Measurements from ENCODE around the gene LRP3.
"Not testable (repeated sequence)": the region's sequence is repeated elsewhere in the genome, so short reads cannot be mapped to it uniquely, and the experiment has no call there.

The LRP3 gene

DNA sequence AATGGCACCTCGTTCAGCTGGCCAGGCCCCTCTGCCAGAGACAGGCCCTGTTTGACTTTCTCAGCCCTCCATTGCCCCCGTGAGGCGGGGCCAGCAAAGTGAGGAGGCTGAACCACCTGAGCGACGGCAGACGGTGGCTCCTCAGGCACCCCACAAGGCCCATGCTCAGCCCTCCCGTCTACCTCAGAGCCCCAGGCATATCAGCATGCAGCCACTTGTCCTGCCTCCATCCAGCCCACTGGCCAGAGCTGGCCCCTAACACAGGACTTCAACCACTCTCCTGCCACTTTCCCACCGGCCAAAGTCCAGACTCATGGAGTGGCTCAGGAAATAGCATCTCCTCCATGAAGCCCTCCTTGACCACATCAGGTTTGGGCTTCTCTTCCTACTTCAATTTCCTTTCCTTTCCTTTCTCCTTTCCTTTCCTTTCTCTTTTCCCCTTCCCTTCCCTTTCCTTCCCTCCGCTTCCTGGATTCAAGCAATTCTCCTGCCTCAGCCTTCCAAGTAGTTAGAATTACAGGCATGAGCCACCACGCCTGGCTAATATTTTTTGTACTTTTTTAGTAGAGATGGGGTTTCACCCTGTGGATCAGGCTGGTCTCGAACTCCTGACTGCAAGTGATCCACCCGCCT lies 22.2 kb downstream of the LRP3 start:
- H3K36me3 Mint-ChIP-seq (ENCODE audit: low read depth) = no peaks in the 10 kb centered on the region
- no peaks in the 10 kb centered on the region for H3K9me3 Mint-ChIP-seq
- TF ChIP-seq, protein P1, sequence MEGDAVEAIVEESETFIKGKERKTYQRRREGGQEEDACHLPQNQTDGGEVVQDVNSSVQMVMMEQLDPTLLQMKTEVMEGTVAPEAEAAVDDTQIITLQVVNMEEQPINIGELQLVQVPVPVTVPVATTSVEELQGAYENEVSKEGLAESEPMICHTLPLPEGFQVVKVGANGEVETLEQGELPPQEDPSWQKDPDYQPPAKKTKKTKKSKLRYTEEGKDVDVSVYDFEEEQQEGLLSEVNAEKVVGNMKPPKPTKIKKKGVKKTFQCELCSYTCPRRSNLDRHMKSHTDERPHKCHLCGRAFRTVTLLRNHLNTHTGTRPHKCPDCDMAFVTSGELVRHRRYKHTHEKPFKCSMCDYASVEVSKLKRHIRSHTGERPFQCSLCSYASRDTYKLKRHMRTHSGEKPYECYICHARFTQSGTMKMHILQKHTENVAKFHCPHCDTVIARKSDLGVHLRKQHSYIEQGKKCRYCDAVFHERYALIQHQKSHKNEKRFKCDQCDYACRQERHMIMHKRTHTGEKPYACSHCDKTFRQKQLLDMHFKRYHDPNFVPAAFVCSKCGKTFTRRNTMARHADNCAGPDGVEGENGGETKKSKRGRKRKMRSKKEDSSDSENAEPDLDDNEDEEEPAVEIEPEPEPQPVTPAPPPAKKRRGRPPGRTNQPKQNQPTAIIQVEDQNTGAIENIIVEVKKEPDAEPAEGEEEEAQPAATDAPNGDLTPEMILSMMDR (IDR thresholded peaks at IDR 0.05) = no peak
- peaks cover 34% of the 10 kb centered on the region for H3K27me3 Mint-ChIP-seq (ENCODE audit: low read depth, poor library complexity)
- no peaks in the 10 kb centered on the region for H3K4me1 Mint-ChIP-seq
- no peak for DNase-seq
- H3K4me3 Mint-ChIP-seq = no peak overlapping the region
- H3K27ac Mint-ChIP-seq = no peak overlapping the region

DNA sequence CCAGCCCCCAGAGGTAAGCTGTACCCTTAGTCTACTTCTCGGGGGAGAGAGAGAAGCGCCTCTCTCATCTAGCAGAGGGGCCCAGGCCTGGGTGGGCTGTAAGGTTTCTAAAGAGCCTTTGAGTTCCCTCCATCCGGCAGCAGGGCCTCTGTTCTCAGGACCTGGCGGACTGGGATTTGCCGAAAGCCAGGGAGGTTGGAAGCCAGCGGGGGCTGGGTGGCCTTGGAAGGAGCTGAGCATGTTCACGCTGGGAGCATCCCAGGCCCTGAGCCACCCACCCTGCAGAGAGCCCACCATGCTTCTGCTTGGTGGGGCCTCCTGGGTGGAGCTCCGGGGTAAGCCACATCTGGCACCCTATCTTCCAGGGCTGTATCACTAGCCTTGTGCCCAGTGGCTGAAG lies 23.8 kb downstream of the LRP3 start:
- no peak for DNase-seq
- Mint-ChIP-seq H3K9me3 (no peaks in the 10 kb centered on the region), H3K27ac (no peak overlapping the region), H3K4me1 (no peaks in the 10 kb centered on the region), H3K27me3 (ENCODE audit: low read depth, poor library complexity) (peaks cover 38% of the 10 kb centered on the region), H3K36me3 (ENCODE audit: low read depth) (no peaks in the 10 kb centered on the region), H3K4me3 (no peak overlapping the region)
- TF ChIP-seq, protein P1 (IDR thresholded peaks at IDR 0.05) = no peak

GRCh38 chr19:33219261-33219815 lies 25.2 kb downstream of the LRP3 start:
- Mint-ChIP-seq H3K27me3 (ENCODE audit: low read depth, poor library complexity) (peaks cover 53% of the 10 kb centered on the region), H3K9me3 (no peaks in the 10 kb centered on the region), H3K4me1 (no peaks in the 10 kb centered on the region), H3K36me3 (ENCODE audit: low read depth) (no peaks in the 10 kb centered on the region), H3K27ac (no peak overlapping the region), H3K4me3 (no peak overlapping the region)
- DNase-seq = no peak
- TF ChIP-seq, protein P1 (IDR thresholded peaks at IDR 0.05) = no peak

GRCh38 chr19:33220115-33220514 lies 26.0 kb downstream of the LRP3 start:
- H3K9me3 Mint-ChIP-seq = peaks cover 3% of the 10 kb centered on the region
- H3K36me3 Mint-ChIP-seq (ENCODE audit: low read depth) = no peaks in the 10 kb centered on the region
- no peaks in the 10 kb centered on the region for H3K4me1 Mint-ChIP-seq
- no peak overlapping the region for H3K4me3 Mint-ChIP-seq
- peaks cover 60% of the 10 kb centered on the region for H3K27me3 Mint-ChIP-seq (ENCODE audit: low read depth, poor library complexity)
- no peak overlapping the region for H3K27ac Mint-ChIP-seq
- TF ChIP-seq, protein P1 (IDR thresholded peaks at IDR 0.05) = no peak
- no peak for DNase-seq

- no peak overlapping the region for H3K27ac Mint-ChIP-seq
- H3K9me3 Mint-ChIP-seq = peaks cover 3% of the 10 kb centered on the region
- no peak overlapping the region for H3K4me3 Mint-ChIP-seq
- no peaks in the 10 kb centered on the region for H3K36me3 Mint-ChIP-seq (ENCODE audit: low read depth)
- TF ChIP-seq, protein P1 (IDR thresholded peaks at IDR 0.05) = no peak
- peaks cover 64% of the 10 kb centered on the region for H3K27me3 Mint-ChIP-seq (ENCODE audit: low read depth, poor library complexity)
- no peak for DNase-seq
- H3K4me1 Mint-ChIP-seq = no peaks in the 10 kb centered on the region
These were observed 26.6 kb downstream of the LRP3 start for GRCh38 chr19:33220735-33221134.

- TF ChIP-seq, protein P1 (IDR thresholded peaks at IDR 0.05) = no peak
- no peak overlapping the region for H3K27ac Mint-ChIP-seq
- H3K36me3 Mint-ChIP-seq (ENCODE audit: low read depth) = no peaks in the 10 kb centered on the region
- H3K9me3 Mint-ChIP-seq = peaks cover 7% of the 10 kb centered on the region
- no peak for DNase-seq
- peaks cover 68% of the 10 kb centered on the region for H3K27me3 Mint-ChIP-seq (ENCODE audit: low read depth, poor library complexity)
- H3K4me1 Mint-ChIP-seq = peaks cover 4% of the 10 kb centered on the region
- H3K4me3 Mint-ChIP-seq = no peak overlapping the region
These were observed 27.5 kb downstream of the LRP3 start for GRCh38 chr19:33221638-33222037.

DNA sequence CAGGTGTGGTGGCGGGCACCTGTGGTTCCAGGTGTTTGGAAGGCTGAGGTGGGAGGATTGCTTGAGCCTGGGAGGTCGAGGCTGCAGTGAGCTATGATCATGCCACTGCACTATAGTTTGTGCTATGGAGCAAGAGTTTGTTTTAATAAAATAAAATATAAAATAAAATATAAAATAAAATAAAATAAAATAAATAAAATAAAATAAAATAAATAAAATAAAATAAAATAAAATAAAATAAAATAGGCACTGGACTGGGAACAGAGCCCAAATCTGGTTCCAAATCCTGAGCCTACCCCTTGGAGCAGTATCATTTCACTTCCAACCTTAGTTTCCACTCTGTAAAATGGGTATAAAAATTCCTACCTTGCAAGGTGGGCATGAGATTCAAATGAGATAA lies 28.1 kb downstream of the LRP3 start:
- H3K4me3 Mint-ChIP-seq = not testable (repeated sequence)

More for the DNA sequence above, 28.1 kb downstream of the LRP3 start:
- H3K27ac Mint-ChIP-seq; H3K4me1 Mint-ChIP-seq; DNase-seq; H3K36me3 Mint-ChIP-seq (ENCODE audit: low read depth): not testable (repeated sequence)
- H3K27me3 Mint-ChIP-seq (ENCODE audit: low read depth, poor library complexity) = peaks cover 71% of the 10 kb centered on the region
- H3K9me3 Mint-ChIP-seq = peaks cover 11% of the 10 kb centered on the region
